Nephron progenitor cell (in vitro differentiated cells): ENCODE measurements around the gene NUP210.
A peak's percentile ranks its signal among the peaks of the same experiment; 100 is the strongest.
"Not testable (repeated sequence)": the region's sequence is repeated elsewhere in the genome, so short reads cannot be mapped to it uniquely, and the experiment has no call there.

Source experiments
- DNase-seq: peaks from one replicate; pipeline ENCODE4 v3.0.0; 2021
- H3K27ac Mint-ChIP-seq: 2 replicates; pipeline ENCODE4 v1.8.0; 2021; ENCODE audit warnings: mild to moderate bottlenecking, moderate library complexity, mixed read lengths
- H3K27me3 Mint-ChIP-seq: 2 replicates; pipeline ENCODE4 v1.8.0; 2021; ENCODE audit warnings: mild to moderate bottlenecking, low read depth, mixed read lengths; ENCODE audit not compliant: poor library complexity
- H3K36me3 Mint-ChIP-seq: 2 replicates; pipeline ENCODE4 v1.8.0; 2021; ENCODE audit warnings: low read depth, mixed read lengths
- H3K4me1 Mint-ChIP-seq: 2 replicates; pipeline ENCODE4 v1.8.0; 2021; ENCODE audit warnings: mixed read lengths
- H3K4me3 Mint-ChIP-seq: 2 replicates; pipeline ENCODE4 v1.8.0; 2021; ENCODE audit warnings: mild to moderate bottlenecking, moderate library complexity, mixed read lengths
- H3K9me3 Mint-ChIP-seq: 2 replicates; pipeline ENCODE4 v1.8.0; 2021; ENCODE audit warnings: mild to moderate bottlenecking, moderate library complexity, mixed read lengths
- TF ChIP-seq, protein P1 (sequence below): fragments of 200-600 bp; sonication (generic); IDR thresholded peaks from 2 replicates; pipeline ENCODE4 v1.5.0; 2021; ENCODE audit warnings: antibody characterized with exemption

Gene NUP210

GRCh38 chr3:13455644-13456043 is 35.5 kb upstream of the NUP210 start:
- H3K4me1 Mint-ChIP-seq: peaks cover 33% of the 10 kb centered on the region
- no peak for DNase-seq
- H3K36me3 Mint-ChIP-seq: no peaks in the 10 kb centered on the region
- no peak overlapping the region for H3K27ac Mint-ChIP-seq
- TF ChIP-seq, protein P1, sequence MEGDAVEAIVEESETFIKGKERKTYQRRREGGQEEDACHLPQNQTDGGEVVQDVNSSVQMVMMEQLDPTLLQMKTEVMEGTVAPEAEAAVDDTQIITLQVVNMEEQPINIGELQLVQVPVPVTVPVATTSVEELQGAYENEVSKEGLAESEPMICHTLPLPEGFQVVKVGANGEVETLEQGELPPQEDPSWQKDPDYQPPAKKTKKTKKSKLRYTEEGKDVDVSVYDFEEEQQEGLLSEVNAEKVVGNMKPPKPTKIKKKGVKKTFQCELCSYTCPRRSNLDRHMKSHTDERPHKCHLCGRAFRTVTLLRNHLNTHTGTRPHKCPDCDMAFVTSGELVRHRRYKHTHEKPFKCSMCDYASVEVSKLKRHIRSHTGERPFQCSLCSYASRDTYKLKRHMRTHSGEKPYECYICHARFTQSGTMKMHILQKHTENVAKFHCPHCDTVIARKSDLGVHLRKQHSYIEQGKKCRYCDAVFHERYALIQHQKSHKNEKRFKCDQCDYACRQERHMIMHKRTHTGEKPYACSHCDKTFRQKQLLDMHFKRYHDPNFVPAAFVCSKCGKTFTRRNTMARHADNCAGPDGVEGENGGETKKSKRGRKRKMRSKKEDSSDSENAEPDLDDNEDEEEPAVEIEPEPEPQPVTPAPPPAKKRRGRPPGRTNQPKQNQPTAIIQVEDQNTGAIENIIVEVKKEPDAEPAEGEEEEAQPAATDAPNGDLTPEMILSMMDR: no peak
- no peaks in the 10 kb centered on the region for H3K27me3 Mint-ChIP-seq
- no peaks in the 10 kb centered on the region for H3K9me3 Mint-ChIP-seq
- no peak overlapping the region for H3K4me3 Mint-ChIP-seq

- H3K4me3 Mint-ChIP-seq: peak overlapping the region; percentile 88
- H3K4me1 Mint-ChIP-seq: peaks cover 22% of the 10 kb centered on the region
- TF ChIP-seq, protein P1: peak; percentile 44
- no peaks in the 10 kb centered on the region for H3K9me3 Mint-ChIP-seq
- H3K36me3 Mint-ChIP-seq: no peaks in the 10 kb centered on the region
- H3K27me3 Mint-ChIP-seq: no peaks in the 10 kb centered on the region
- H3K27ac Mint-ChIP-seq: no peak overlapping the region
- DNase-seq: no peak
Observed at GRCh38 chr3:13452490-13453335, 32.6 kb upstream of the NUP210 start.

- Mint-ChIP-seq H3K9me3 (peaks cover 2% of the 10 kb centered on the region), H3K4me3 (peak overlapping the region; percentile 88), H3K4me1 (peaks cover 19% of the 10 kb centered on the region), H3K36me3 (peaks cover 5% of the 10 kb centered on the region), H3K27me3 (no peaks in the 10 kb centered on the region), H3K27ac (peak overlapping the region; percentile 34)
- DNase-seq: peak; percentile 28
- TF ChIP-seq, protein P1: no peak
Observed at GRCh38 chr3:13451301-13451673, 31.2 kb upstream of the NUP210 start.

DNA sequence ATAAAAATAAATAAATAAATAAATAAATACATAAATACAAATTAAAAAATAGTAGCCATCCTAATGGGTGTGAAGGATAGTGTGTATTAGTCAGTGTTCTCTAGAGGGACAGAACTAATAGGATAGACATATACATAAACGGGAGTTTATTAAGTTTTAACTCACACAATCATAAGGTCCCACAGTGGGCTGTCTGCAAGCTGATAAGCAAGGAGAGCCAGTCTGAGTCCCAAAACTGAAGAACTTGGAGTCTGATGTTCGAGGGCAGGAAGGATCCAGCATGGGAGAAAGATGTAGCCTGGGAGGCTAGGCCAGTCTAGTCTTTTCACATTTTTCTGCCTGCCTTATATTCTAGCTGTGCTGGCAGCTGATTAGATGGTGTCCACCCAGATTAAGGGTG is 22.8 kb upstream of the NUP210 start:
- not testable (repeated sequence) for H3K27ac Mint-ChIP-seq, H3K27me3 Mint-ChIP-seq, H3K4me1 Mint-ChIP-seq, DNase-seq, H3K4me3 Mint-ChIP-seq
- H3K36me3 Mint-ChIP-seq: peaks cover 15% of the 10 kb centered on the region
- H3K9me3 Mint-ChIP-seq: peaks cover 14% of the 10 kb centered on the region

GRCh38 chr3:13440204-13440817 is 20.2 kb upstream of the NUP210 start:
- H3K27ac Mint-ChIP-seq: no peak overlapping the region
- H3K4me1 Mint-ChIP-seq: no peaks in the 10 kb centered on the region
- H3K9me3 Mint-ChIP-seq: peaks cover 5% of the 10 kb centered on the region
- H3K27me3 Mint-ChIP-seq: peaks cover 3% of the 10 kb centered on the region
- no peak overlapping the region for H3K4me3 Mint-ChIP-seq
- H3K36me3 Mint-ChIP-seq: peaks cover 3% of the 10 kb centered on the region
- TF ChIP-seq, protein P1: no peak
- no peak for DNase-seq

GRCh38 chr3:13436213-13436612 is 16.1 kb upstream of the NUP210 start:
- not testable (repeated sequence) for H3K27me3 Mint-ChIP-seq, DNase-seq, H3K36me3 Mint-ChIP-seq, H3K4me3 Mint-ChIP-seq, H3K27ac Mint-ChIP-seq
- Mint-ChIP-seq H3K9me3 (peaks cover 12% of the 10 kb centered on the region), H3K4me1 (peaks cover 15% of the 10 kb centered on the region)
